Right cardiac atrium (tissue), 5 donors: ENCODE results near the gene LMNTD2. TPM values are rescaled to one million over a fixed set of nuclear protein-coding genes. Genes with fewer than 3 reads are reported as not detected.

Source experiments
- ATAC-seq, 2 donors: fragments of 200-7000 bp; cut with Tn5 transposase; one replicate each; pipeline versions ENCODE4 v1.8.0 to v1.9.1; 2020; ENCODE audit warnings: moderate library complexity in 2 of 2, mild to moderate bottlenecking in 1 of 2
- DNase-seq, 3 donors: peaks; one replicate each; pipeline ENCODE4 v3.0.0-alpha.2; 2020
- H3K27ac ChIP-seq: one replicate; pipeline ENCODE4 v1.5.1; 2013; ENCODE audit warnings: mild to moderate bottlenecking, low read length, control low read depth, moderate library complexity
- H3K27me3 ChIP-seq: one replicate; pipeline ENCODE4 v1.6.1; 2013; ENCODE audit not compliant: control insufficient read depth, insufficient read depth
- H3K4me1 ChIP-seq: one replicate; pipeline ENCODE4 v1.6.1; 2013; ENCODE audit warnings: low read length; ENCODE audit not compliant: control insufficient read depth, insufficient read depth
- H3K4me3 ChIP-seq: one replicate; pipeline ENCODE4 v1.5.1; 2013; ENCODE audit warnings: low read length, control low read depth
- H3K9me3 ChIP-seq: one replicate; pipeline ENCODE4 v1.6.1; 2013; ENCODE audit warnings: low read length; ENCODE audit not compliant: control insufficient read depth
- WGBS: extraction: QIAGEN DNeasy Blood & Tissue Kit; methylation state at CpG from one replicate; pipeline ENCODE4 v1.1.7; 2013; 5-methylcytosine and 5-hydroxymethylcytosine counted together
- intact Hi-C, 4 donors: fragments of 100-400 bp; cut with DNase I; formaldehyde crosslinking; loops; one replicate each; pipeline versions ENCODE4 v1.11.0 to v1.14.0; 2022 to 2023
- polyA plus RNA-seq: library from polyadenylated mRNA; stranded (reverse); fragments of 200-250 nt; gene quantifications from one replicate; pipeline ENCODE4 v1.2.3, GENCODE V29; 2013
- total RNA-seq, 4 donors: library from RNA; stranded (reverse); fragmentation: NEBNext Ultra II Directional; extraction: Animal tissue kit (Norgen Biotek cat#: 25700); gene quantifications; one replicate each; pipeline ENCODE4 v1.2.1, GENCODE V29; 2021
- donor health status: healthy with polysubstance abuse.
- donor health status: DM: no; HTN: yes; CAD: no.
- donor health status: DM: no; HTN: no; CAD: no.
- donor health status: DM: no; HTN: yes; CAD: no; lungs with severe emphysema.
- donor health status: DM: yes; HTN: yes; CAD: no.

The LMNTD2 gene
- total and polyA plus RNA-seq, 5 donors: 0.50 to 1.4 (median 0.66) TPM

DNA sequence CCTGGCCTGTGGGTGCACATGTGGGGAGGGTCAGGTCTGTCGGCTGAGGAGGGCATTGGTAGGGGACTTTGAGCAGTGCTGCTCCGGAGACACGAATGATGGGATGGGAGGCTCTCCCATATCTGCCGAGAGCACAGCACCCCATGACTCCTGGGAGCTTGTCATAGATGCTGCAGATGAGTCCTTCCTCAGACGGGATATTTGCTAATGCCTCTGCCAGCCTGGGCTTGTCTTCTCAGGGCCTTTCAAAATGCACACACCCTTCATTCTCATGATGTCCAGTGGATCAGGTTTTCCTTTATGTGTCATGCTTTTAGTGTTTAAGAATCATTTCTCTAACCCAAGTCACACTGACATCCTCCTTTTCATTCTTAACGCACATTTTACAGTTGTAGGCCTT is 45.4 kb downstream of the LMNTD2 start:
- DNase-seq: peak in 1 of 3 donors; percentile 40

DNA sequence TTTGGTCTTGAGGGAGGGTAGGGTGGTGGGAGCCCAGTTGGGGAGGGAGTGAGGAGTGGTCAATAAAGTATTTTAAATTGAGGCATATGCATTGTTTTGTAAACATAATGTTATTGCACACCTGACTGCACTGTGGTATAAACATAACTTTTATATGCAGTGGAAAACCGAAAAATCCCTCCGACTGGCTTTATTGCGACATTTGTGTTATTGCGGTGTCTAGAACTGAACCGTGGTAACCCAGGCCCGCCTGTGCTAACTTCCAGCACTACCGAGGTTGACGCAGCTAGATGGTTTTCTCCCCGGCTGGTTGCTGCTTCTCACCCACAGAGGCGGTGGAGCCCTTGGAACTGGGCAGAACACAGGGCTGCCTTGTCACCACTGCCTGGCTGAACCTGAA is 45.9 kb downstream of the LMNTD2 start:
- Histone ChIP-seq H3K4me3 (no peak overlapping the region), H3K9me3 (no peaks in the 10 kb centered on the region), H3K27me3 (no peaks in the 10 kb centered on the region), H3K27ac (no peak overlapping the region), H3K4me1 (no peaks in the 10 kb centered on the region)
- ATAC-seq (no peak), DNase-seq (peak in 1 of 3 donors; percentile 40)
- WGBS: 88% methylated on average over 10 of the region's 10 CpGs
- intact Hi-C loops: no loop called here

More for the DNA sequence above, 45.4 kb downstream of the LMNTD2 start:
- no peaks in the 10 kb centered on the region for H3K4me1 ChIP-seq
- no peak overlapping the region for H3K27ac ChIP-seq
- 95% methylated on average over 6 of the region's 6 CpGs for WGBS
- no peaks in the 10 kb centered on the region for H3K27me3 ChIP-seq
- H3K9me3 ChIP-seq: no peaks in the 10 kb centered on the region
- intact Hi-C loops: no loop called here
- no peak for ATAC-seq
- H3K4me3 ChIP-seq: no peak overlapping the region

- intact Hi-C loops: no loop called here
- H3K4me1 ChIP-seq: no peaks in the 10 kb centered on the region
- H3K27ac ChIP-seq: no peak overlapping the region
- no peaks in the 10 kb centered on the region for H3K9me3 ChIP-seq
- no peak overlapping the region for H3K4me3 ChIP-seq
- WGBS: 93% methylated on average over 29 of the region's 29 CpGs
- H3K27me3 ChIP-seq: no peaks in the 10 kb centered on the region
- ATAC-seq (no peak), DNase-seq (peak in 1 of 3 donors; percentile 36)
Measured at GRCh38 chr11:512761-513595, 47.6 kb downstream of the LMNTD2 start.

DNA sequence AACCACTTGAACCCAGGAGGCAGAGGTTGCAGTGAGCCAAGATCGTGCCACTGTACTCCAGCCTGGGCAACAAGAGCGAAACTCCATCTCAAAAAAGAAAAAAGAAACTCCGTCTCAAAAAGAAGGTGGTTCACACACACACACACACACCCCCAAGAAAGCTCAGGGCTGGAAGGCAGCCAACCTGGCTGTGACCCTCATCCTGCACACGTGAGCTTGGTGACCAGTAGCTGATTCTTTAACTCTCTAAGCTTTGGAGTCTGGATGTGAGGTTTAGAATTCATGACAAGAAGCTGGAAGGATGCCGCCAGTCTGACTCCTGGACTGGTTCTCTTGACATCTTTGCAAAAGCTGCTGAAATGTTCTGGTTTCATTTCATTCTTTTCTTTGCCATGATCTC is 51.6 kb downstream of the LMNTD2 start:
- intact Hi-C loops: no loop called here
- peaks cover 2% of the 10 kb centered on the region for H3K4me1 ChIP-seq
- H3K4me3 ChIP-seq: no peak overlapping the region
- ATAC-seq (no peak), DNase-seq (no peak)
- H3K27me3 ChIP-seq: no peaks in the 10 kb centered on the region
- H3K9me3 ChIP-seq: no peaks in the 10 kb centered on the region
- no peak overlapping the region for H3K27ac ChIP-seq
- WGBS: 76% methylated on average over 5 of the region's 5 CpGs

- DNase-seq: peak in 1 of 3 donors; percentile 64
- intact Hi-C loops: loop anchor here in 1 of 4 donors (2.0 kb wide), 1 partner anchor 57 kb away; the partner anchor contains the start of gene PTDSS2
- H3K4me1 ChIP-seq: peaks cover 2% of the 10 kb centered on the region
Measured at GRCh38 chr11:507727-508515, 52.6 kb downstream of the LMNTD2 start.

GRCh38 chr11:506995-507726 is 53.4 kb downstream of the LMNTD2 start, which contains the start of gene RNH1:
RNH1 (minus strand) TSS chr11:507242; CDS start chr11:502162, 5,080 bp downstream.
- H3K4me3 ChIP-seq: peak within 1 kb of the TSS; percentile 72
- DNase-seq (peak; percentile 99 to 100 (median 100)), ATAC-seq (peak; percentile 89 to 90)
- intact Hi-C loops: loop anchor here in 1 of 4 donors (2.0 kb wide), 1 partner anchor 56 kb away; the partner anchor contains the start of gene PTDSS2
- no peaks in the 10 kb centered on the region for H3K27me3 ChIP-seq
- H3K4me1 ChIP-seq: peaks cover 4% of the 10 kb centered on the region
- H3K27ac ChIP-seq: peak within 1 kb of the TSS; percentile 99
- H3K9me3 ChIP-seq: no peaks in the 10 kb centered on the region
- WGBS: under 1% methylated on average over 93 of the region's 93 CpGs

More at GRCh38 chr11:507727-508515, 52.6 kb downstream of the LMNTD2 start:
- 42% methylated on average over 45 of the region's 45 CpGs for WGBS
- H3K27me3 ChIP-seq: no peaks in the 10 kb centered on the region
- H3K9me3 ChIP-seq: no peaks in the 10 kb centered on the region
- no peak overlapping the region for H3K27ac ChIP-seq
- H3K4me3 ChIP-seq: peak overlapping the region; percentile 59
- peak in 1 of 2 donors; percentile 0 for ATAC-seq

GRCh38 chr11:506238-506994 is 54.1 kb downstream of the LMNTD2 start:
- Histone ChIP-seq H3K27me3 (no peaks in the 10 kb centered on the region), H3K4me3 (peak overlapping the region; percentile 72), H3K27ac (peak overlapping the region; percentile 99), H3K4me1 (peaks cover 4% of the 10 kb centered on the region), H3K9me3 (no peaks in the 10 kb centered on the region)
- ATAC-seq (peak; percentile 87 to 90), DNase-seq (peak; percentile 99 to 100 (median 99))
- WGBS: under 1% methylated on average over 71 of the region's 71 CpGs
- intact Hi-C loops: loop anchor here in 1 of 4 donors (2.0 kb wide), 1 partner anchor 56 kb away; the partner anchor contains the start of gene PTDSS2

GRCh38 chr11:504994-505344 is 55.6 kb downstream of the LMNTD2 start:
- H3K4me1 ChIP-seq: peaks cover 4% of the 10 kb centered on the region
- no peaks in the 10 kb centered on the region for H3K9me3 ChIP-seq
- no peaks in the 10 kb centered on the region for H3K27me3 ChIP-seq
- WGBS: 55% methylated on average over 7 of the region's 7 CpGs
- ATAC-seq (no peak), DNase-seq (no peak)
- intact Hi-C loops: loop anchor here in 1 of 4 donors (5.0 kb wide), 1 partner anchor 53 kb away; the partner anchor contains the start of gene PTDSS2
- H3K4me3 ChIP-seq: peak overlapping the region; percentile 72
- H3K27ac ChIP-seq: peak overlapping the region; percentile 87
